Hematopoietic multipotent progenitor cell treated with erythropoietin and hydrocortisone succinate and interleukin-3 and kit ligand, for 15 days (in vitro differentiated cells): ENCODE results near the gene UBR3.
"Not testable (repeated sequence)": the region's sequence is repeated elsewhere in the genome, so short reads cannot be mapped to it uniquely, and the experiment has no call there.

Source experiments
- DNase-seq: peaks from one replicate; pipeline ENCODE4 v3.0.0-alpha.2; 2015; ENCODE audit warnings: low spot score

Gene UBR3

DNA sequence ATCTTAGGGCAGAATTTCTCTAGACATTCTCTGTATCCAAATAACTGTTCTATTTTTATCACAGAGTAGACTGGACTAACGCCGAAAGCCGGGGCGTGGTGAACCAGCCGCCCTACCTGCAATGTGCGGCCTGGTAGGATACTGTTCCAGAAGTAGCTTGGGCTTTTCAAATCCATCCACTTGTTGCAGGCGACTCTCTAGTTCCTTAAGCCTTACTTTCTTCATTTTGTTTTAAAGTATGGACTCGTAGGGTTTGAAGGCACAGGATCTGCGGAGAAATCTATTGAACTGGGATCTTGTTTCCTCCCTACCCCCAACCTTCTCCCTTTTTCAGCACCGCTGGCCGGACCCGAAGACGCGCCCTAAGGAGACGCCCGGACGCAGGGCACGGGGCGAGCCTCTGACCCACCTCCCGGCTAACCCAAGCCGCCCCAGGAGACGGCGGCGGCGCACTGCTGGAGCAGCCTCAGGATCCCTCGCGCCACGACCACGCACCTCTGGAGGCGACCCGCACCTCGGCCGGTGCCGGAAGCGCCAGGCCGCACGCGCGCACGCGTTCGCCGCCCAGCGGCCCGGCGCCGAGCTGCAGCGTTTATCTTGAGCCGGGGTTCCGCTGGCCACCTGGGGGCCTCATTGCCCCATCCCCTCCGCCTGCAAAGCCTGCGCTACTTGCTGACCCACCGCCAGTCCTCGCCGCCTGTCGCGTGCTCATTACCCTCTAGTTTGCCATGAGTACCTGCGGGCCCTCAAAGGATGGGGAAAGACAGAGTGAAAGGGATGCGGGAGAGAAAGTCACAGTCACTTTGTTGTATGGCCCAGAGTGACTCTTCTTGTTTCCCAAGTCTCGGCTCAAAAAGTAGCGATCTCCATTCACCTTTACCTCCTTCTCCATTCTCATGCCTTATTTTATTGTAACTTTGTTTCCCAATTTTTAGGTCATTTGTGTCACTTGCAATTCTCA, 2.6 kb upstream of the UBR3 start, which contains the start of gene METTL5:
METTL5 (minus strand) TSS at position 533 of the 961 bp plus-strand sequence; CDS start at position 225, 308 bp downstream.
- DNase-seq, result peak; percentile 81

DNA sequence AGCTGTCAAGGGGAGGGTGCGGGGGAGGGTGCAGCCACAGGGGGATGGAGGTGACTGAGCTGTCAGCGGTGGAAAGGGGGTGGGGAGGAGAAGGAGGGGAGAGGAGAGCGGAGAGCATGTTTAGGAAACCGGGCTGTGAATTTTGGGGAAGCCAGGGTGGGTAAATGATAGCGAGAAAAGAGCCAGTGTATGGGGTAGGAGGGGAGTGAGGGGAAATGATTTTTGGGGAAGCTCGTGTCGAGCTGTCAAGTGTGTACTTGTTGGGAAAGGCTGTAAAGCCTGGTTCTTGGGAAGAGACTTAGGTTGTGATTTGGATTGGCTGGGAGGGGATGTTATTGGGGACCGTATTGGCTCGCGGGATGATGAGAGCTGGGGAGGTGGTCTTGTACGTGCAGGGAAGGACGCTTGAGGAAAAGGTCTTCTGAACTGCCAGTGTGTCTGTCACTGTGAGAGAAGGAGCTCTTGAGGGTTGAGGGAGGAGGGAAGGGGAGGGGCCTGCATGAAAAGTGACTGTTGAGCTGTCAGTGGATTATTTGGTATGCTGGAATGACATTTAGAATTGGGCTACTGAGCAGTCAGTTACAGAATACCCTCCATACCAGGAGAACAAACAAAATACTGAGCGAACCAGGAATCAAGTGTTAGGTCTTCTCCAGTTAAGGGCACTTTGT, 1.0 kb downstream of the UBR3 start:
- peak; percentile 72 for DNase-seq

DNA sequence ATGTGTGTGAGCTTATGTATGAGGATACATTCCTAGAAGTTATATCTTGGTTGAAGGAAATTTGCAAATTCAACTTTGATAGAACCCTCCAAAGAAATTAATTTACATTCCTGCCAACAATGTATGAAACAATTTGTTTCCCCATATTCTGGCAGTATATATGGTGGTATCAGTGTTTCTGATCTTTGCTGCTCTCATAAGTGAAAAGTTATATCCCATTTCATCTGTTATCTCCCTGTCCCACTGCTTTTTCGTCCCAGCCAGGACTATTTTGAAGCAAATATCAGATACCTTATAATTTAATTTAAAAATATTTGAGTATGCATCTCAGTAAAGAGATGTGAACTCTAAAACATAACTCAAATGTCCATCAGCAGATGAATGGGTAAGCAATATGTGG, 7.1 kb downstream of the UBR3 start:
- no peak for DNase-seq

DNA sequence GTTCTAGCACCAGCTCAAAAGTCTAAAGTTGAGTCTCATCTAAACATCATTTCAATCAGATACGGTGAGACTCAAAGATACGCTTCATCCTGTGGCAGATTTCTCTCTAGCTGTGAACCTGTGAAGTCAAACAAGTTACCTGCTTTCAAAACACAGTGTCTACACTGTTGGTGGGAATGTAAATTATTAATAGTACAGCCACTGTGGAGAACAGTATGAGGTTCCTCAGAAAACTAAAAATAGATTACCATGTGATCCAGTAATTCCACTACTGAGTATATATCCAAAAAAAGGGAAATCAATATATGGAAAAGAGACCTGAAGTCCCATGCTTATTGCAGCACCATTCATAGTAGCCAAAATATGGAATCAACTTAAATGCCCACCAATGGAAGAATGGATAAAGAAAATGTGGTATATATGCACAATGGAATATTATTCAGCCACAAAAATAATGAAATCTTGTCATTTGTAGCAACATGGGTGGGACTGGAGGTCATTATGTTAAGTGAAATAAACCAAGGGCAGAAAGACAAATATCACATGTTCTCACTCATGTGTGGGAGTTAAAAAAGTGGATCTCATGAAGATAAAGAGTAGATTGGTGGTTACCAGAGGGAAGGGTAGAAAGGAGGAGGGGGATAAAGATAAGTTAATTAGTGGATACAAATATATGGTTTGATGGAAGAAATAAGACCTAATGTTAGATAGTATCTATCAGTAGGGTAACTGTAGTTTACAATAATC, 11.7 kb downstream of the UBR3 start:
- DNase-seq, result no peak

DNA sequence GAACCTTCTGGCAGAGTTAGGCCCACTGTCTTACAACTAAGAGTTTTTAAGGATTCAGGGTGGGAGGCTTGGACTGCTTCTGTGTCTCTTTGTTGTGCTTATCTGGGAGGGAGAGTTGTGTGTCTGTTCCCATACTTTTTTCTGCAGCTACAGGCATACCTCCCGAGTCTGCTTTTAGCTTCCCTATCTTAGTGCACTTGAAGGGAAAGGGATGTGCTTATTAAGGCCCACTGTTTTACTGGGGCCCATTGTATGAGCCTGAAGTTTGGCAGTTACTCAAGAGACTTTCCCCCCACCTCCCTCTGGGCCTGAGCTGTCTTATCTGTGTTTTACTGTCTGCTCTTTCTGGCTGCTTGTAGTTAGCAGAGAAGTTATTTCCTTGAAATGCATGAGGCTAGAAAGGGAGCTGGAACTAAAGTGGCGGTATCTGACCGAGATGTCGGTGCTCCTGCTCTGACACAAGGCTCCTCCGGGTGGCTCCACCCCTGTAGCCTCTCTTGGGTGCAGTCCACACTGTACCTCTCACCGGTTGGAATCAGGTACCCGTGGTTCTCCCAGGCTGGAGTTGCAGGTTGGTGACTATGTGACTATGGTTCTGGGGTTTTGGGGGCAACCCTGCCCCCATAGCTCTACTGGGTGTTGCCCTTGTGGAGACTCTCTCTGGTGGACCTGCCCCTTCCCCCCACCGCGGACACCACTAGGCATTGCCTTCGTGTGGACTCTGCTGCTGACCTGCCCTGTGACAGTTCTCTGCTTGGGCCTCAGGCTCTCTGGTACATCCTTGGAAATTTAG, 12.9 kb downstream of the UBR3 start:
- peak; percentile 75 for DNase-seq

DNA sequence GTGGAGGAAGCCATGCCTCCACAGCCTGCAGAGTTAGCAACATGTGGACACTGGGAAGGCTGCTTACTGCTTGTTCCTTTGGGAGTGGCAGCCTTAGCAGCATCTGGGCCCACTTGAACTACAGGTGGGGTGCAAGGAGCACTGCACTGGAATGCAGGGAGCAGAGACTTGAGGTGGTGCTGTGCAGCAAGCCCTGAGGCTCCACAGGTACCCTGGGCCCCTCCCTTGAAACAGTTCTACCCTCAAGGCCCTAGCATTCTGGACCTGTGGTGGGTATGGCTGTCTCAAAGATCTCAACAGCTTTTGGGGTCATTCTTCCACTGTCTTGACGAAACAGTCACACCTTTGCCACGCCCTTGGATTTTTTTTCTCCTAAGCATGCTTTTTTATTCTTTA, 13.5 kb downstream of the UBR3 start:
- DNase-seq, result no peak

DNA sequence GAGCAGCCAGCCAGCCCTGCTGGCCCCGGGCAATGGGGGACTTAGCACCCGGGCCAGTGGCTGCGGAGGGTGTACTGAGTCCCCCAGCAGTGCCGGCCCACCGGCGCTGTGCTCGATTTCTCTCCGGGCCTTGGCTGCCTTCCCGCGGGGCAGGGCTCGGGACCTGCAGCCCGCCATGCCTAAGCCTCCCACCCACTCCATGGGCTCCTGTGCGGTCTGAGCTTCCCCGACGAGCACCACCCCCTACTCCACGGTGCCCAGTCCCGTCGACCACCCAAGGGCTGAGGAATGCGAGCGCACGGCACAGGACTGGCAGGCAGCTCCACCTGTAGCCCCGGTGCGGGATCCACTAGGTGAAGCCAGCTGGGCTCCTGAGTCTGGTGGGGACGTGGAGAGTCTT, 14.4 kb downstream of the UBR3 start:
- not testable (repeated sequence) for DNase-seq

DNA sequence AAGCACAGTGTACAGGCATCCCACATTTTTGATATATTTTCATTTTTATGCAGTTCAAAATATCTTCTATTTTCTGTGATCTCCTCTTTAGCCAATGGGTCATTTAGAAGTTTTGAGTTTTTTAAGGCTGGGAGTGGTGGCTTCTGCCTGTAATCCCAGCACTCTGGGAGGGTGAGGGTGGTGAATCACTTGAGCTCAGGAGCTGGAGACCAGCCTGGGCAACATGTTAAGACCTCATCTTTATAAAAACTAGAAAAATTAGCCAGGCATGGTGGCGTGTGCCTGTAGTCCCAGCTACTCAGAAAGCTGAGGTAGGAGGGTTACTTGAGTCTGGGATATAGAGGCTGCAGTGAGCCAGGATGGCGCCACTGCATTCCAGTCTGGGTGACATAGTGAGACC, 17.8 kb downstream of the UBR3 start:
- no peak for DNase-seq

DNA sequence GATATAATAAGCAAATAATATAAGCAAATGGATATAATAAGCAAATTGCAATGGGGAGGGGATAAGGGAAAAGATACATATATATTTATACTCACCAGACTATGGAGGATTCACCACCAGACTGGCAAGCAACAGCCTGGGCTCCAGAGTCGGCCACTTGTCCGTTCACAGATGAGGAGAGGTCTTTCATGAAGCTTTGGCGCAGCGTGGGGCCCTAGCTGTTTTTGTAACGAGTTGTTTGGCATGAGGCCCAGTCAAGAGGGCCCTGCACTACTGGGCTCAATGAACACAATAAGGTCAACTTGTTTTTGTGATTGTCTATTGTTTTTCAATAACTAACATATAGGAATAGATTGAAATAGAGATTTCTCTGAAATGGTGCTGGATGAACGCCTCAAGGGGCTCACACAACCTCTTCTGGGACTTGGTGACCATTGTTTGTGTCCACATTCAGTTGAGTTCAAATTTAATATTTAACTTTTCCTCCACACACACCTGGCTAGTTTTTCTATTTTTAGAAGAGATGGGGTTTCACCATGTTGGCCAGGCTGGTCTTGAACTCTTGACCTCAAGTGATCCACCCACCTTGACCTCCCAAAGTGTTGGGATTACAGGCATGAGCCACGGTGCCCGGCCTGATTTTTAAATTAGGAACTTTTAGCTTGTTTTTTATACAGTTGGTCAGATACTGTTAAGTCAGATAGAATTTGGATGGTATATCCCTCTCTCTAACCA, 21.9 kb downstream of the UBR3 start:
- DNase-seq, result not testable (repeated sequence)

DNA sequence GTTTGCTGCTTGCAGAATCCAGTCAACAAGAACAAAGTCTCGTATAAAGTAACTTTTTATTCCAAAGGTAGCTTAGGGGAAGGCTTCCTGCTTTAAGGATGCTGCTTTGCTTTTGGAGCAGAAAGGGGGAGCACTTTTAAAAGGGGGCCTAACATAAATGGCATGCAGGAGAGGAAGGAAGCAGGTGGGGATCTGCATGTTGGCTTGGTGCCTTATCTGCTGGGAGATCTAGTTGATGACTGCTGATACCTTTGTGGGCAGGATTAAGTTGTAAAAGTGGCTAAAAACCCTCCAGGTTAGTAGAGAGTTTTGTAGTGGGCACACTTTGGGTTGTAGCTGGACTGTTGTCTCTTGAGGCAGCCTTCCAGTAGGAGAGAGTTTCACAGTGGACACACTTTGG, 22.5 kb downstream of the UBR3 start:
- DNase-seq, result no peak

DNA sequence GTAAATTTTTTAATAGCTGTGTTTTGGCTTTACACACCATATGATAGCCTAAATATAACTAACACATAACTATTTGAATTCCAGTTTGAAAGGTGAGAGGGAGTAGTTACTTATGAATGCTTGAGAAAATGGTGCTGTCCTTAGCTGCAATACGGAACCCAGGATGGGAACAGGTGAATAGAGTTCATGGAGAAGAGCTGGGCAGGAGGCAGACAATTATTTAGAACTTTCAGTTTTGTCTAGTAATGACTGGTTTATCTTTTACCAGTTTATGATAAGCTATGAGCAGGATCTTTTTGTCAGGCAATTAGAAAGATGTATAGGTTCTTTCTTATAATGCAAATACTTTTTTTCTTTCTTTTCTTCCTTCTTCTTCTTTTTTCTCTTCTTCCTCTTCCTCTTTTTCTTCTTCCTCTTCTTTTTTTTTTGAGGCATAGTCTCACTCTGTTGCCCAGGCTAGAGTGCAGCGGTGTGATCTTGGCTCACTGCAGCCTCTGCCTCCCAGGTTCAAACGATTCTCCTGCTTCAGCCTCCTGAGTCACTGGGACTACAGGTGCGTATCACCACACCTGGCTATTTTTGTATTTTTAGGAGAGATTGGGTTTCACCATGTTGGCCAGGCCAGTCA, 25.9 kb downstream of the UBR3 start:
- no peak for DNase-seq

DNA sequence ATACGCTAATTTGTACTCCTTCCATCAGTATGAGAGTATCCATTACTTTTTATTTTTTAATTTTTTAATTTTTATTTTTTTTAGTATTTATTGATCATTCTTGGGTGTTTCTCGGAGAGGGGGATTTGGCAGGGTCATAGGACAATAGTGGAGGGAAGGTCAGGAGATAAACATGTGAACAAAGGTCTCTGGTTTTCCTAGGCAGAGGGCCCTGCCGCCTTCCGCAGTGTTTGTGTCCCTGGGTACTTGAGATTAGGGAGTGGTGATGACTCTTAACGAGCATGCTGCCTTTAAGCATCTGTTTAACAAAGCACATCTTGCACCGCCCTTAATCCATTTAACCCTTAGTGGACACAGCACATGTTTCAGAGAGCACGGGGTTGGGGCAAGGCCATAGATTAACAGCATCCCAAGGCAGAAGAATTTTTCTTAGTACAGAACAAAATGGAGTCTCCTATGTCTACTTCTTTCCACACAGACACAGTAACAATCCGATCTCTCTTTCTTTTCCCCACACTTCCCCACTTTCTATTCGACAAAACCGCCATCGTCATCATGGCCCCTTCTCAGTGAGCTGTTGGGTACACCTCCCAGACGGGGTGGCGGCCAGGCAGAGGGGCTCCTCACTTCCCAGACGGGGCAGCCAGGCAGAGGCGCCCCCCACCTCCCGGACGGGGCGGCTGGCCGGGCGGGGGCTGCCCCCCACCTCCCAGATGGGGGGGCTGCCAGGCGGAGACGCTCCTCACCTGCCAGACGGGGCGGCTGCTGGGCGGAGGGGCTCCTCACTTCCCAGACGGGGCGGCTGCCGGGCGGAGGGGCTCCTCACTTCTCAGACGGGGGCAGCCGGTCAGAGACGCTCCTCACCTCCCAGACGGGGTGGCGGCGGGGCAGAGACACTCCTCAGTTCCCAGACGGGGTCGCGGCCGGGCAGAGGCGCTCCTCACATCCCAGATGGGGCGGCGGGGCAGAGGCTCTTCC, 28.3 kb downstream of the UBR3 start:
- DNase-seq, result not testable (repeated sequence)

DNA sequence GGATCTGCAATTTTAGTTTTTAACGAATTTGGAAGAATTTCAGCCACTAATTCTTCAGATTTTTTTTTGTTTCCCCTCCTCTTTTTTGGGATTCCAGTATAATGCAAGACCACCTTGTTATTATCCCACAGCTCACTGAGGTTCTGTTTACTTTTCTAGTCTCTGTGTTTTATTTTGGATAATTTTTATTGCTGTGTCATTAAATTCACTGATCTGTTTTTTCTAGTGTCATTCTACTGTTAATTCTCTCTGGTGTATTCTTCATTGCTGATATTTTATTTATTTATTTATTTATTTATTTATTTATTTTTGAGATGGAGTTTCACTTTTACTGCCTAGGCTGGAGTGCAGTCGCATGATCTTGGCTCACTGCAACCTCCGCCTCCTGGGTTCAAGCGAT, 32.2 kb downstream of the UBR3 start:
- DNase-seq, result no peak

DNA sequence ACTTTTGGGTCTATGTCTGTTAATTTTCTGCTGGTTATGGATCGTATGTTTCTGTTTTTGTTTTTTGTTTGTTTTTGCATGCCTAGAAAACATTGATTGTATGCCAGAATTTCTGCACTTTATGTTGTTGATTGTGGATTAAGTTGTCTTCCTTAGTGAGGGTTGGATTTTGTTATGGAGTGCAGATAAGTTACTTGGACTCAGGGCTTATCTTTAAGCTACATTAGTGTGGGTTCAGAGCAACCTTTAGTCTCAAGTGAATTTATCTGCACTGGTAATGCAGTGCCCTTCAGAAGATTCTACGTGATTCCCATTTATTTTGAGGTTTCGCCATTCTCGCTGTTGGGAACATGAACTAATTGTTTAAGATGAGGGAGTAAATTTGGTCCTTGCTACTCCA, 32.9 kb downstream of the UBR3 start:
- DNase-seq, result no peak

DNA sequence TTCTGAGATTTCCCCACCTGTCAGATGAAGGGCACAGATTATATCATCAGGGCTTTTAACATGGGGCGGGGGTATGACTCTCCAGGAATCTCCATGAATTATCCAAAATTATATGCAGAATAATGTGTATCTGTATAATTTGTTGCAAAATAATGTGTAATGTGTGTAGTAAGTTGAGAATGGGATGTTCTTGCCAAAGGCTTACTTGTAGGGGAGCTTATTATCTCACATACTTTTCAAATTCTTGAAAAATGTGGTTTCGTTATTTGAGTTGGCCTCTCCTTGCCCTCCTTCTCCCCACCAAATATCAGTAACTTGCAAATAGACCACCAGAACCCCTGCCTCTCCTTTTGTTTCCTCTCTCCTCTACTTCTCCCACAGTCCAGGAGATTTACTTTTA, 35.6 kb downstream of the UBR3 start:
- DNase-seq, result no peak

DNA sequence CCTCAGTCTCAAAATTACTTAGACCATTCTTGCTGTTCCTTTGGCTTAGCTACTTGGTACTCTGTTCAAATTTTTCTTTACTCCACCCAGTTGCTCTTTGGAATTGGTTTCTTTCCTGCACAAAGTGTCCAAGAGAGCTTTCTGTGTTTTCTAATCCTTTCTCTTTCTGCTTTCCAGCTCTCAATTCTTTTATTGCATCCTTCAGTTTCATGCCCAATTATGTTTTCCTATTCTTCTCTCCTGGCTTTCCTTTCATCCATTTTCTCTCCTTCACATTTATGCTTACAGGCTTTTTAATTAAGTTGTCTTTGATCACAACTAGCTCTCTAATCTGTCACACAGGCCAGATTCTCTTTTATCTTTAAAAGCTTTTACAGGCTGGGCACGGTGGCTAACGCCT, 38.2 kb downstream of the UBR3 start:
- no peak for DNase-seq

DNA sequence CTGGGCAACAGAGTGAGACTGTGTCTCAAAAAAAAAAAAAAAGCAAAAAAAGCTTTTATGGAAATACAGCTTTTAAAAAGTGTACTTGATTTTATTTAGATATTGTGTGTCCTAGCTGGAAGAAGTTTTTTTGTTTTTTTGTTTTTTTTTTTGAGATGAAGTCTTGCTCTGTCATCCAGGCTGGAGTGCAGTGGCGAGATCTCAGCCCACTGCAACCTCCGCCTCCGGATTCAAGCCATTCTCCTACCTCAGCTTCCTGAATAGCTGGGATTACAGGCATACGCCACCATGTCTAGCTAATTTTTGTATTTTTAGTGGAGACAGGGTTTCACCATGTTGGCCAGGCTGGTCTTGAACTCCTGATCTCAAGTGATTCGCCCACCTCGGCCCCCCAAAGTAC, 39.0 kb downstream of the UBR3 start:
- not testable (repeated sequence) for DNase-seq

DNA sequence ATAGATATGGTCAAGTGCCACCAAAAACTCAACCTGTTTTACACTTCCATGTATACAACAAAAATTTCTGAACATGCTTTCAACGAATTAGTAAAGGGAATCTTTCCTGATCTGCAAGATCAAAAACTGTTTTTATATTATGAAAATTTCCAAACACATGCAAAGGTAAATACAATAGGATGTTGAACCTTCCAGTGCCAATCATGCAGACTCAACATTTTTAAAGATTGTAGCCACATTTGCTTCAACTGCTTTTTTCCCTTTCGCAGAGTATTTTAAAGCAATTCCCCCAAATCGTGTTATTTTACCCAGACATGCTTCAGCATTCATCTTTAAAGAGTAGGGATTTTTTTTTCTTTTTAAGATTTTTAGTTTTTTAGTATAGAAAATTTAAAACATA, 40.3 kb downstream of the UBR3 start:
- no peak for DNase-seq

DNA sequence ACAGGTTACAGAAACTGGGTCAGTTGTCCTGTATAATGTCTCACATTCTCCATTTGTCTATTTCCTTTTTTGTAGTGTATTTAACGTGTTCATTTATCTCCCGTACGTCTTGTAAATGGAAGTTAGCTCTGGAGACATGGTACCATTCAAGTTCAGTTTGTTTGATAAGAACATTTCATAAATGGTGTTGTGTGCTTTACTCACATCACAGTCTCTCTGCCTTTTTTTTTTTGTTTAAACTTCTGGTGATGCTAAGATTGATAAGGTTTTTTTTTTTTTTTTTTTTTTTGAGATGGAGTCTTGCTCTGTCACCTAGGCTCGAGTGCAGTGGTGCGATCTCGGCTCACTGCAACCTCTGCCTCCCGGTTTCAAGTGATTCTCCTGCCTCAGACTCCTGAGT, 41.7 kb downstream of the UBR3 start:
- no peak for DNase-seq
